Activated B cell treated with CpG ODN at 0.5 μM for 24 hours (primary cell): Measurements from ENCODE around the gene DAB1. TPM values are rescaled to one million over a fixed set of nuclear protein-coding genes. Genes with fewer than 3 reads are reported as not detected.

Source experiments
- ATAC-seq: fragments of 200-7000 bp; cut with Tn5 transposase; one replicate; pipeline ENCODE4 v1.10.0; 2021; ENCODE audit warnings: low read depth, mild to moderate bottlenecking, moderate library complexity
- CTCF ChIA-PET: fragments of 350-600 bp; sonication (Branson Sonifier 250); formaldehyde crosslinking; loops from one replicate; lab custom pipeline; 2021; ENCODE audit warnings: antibody characterized with exemption; lab: Charles Lee
- POLR2A ChIA-PET: fragments of 350-600 bp; sonication (Branson Sonifier 250); formaldehyde crosslinking; loops from one replicate; lab custom pipeline; 2021; ENCODE audit warnings: antibody characterized with exemption; lab: Charles Lee
- DNase-seq: peaks from one replicate; pipeline ENCODE4 v3.0.0; 2022
- H3K27ac Mint-ChIP-seq: one replicate; pipeline ENCODE4 v1.8.0; 2020; ENCODE audit warnings: mixed read lengths
- H3K27me3 Mint-ChIP-seq: one replicate; pipeline ENCODE4 v1.8.0; 2021; ENCODE audit warnings: mixed read lengths
- H3K36me3 Mint-ChIP-seq: one replicate; pipeline ENCODE4 v1.8.0; 2021; ENCODE audit warnings: low read depth, mixed read lengths
- H3K4me1 Mint-ChIP-seq: one replicate; pipeline ENCODE4 v1.8.0; 2021; ENCODE audit warnings: mixed read lengths
- H3K4me3 Mint-ChIP-seq: one replicate; pipeline ENCODE4 v1.8.0; 2020; ENCODE audit warnings: mild to moderate bottlenecking, mixed read lengths
- H3K9me3 Mint-ChIP-seq: one replicate; pipeline ENCODE4 v1.8.0; 2020; ENCODE audit warnings: mixed read lengths
- CTCF ChIP-seq: fragments of 200-600 bp; IDR thresholded peaks from one replicate; pipeline ENCODE4 v1.8.0; 2022; ENCODE audit warnings: antibody characterized with exemption, mild to moderate bottlenecking
- intact Hi-C: fragments of 100-400 bp; cut with micrococcal nuclease; formaldehyde crosslinking; loops from one replicate; pipeline ENCODE4 v1.15.1; 2024
- total RNA-seq: library from RNA; stranded (reverse); gene quantifications from 2 replicates; pipeline ENCODE4 v1.2.3, GENCODE V29; 2022

DAB1 gene
- total RNA-seq, 1 donor from 2014 or later = not detected

GRCh38 chr1:57115030-57115614, 308.7 kb downstream of the DAB1 start:
- Mint-ChIP-seq H3K36me3 (no peaks in the 10 kb centered on the region), H3K27me3 (no peaks in the 10 kb centered on the region), H3K4me1 (no peaks in the 10 kb centered on the region), H3K4me3 (no peak overlapping the region), H3K9me3 (no peaks in the 10 kb centered on the region), H3K27ac (no peak overlapping the region)
- no peak for TF ChIP-seq CTCF
- intact Hi-C loops = no loop called here
- DNase-seq (no peak), ATAC-seq (no peak)
- ChIA-PET CTCF (no interaction called here), POLR2A (no interaction called here)

DNA sequence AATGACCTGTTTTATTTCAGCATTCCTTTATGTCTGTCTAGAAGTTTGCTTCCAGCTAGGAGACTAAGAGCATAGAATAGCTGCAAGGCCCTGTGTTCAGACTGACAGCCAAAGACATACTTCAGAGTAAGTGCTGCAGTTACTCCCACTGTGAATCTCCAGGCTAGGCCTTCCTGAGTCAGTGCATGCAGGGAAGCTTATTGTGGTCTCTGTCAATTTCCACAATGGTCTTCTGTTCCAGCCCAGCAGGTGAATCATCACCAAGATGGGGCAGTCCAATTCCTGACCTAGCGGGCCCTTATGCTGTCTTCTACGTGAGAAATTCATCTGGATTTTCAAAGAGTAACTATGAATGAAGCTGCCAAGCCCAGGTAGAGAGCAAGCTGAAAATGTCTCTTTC, 311.7 kb downstream of the DAB1 start:
- intact Hi-C loops = no loop called here
- H3K4me1 Mint-ChIP-seq = no peaks in the 10 kb centered on the region
- H3K36me3 Mint-ChIP-seq = no peaks in the 10 kb centered on the region
- H3K4me3 Mint-ChIP-seq = no peak overlapping the region
- H3K27ac Mint-ChIP-seq = no peak overlapping the region
- ATAC-seq (no peak), DNase-seq (no peak)
- TF ChIP-seq CTCF = no peak
- H3K27me3 Mint-ChIP-seq = no peaks in the 10 kb centered on the region
- POLR2A ChIA-PET = no interaction called here
- CTCF ChIA-PET = no interaction called here
- no peaks in the 10 kb centered on the region for H3K9me3 Mint-ChIP-seq

GRCh38 chr1:57111175-57111574, 312.7 kb downstream of the DAB1 start:
- CTCF ChIA-PET = no interaction called here
- POLR2A ChIA-PET = no interaction called here
- H3K9me3 Mint-ChIP-seq = no peaks in the 10 kb centered on the region
- TF ChIP-seq CTCF = no peak
- no peak for ATAC-seq
- no peak overlapping the region for H3K27ac Mint-ChIP-seq
- no peak for DNase-seq
- no peaks in the 10 kb centered on the region for H3K36me3 Mint-ChIP-seq
- no peaks in the 10 kb centered on the region for H3K4me1 Mint-ChIP-seq
- no peak overlapping the region for H3K4me3 Mint-ChIP-seq
- intact Hi-C loops = no loop called here
- H3K27me3 Mint-ChIP-seq = no peaks in the 10 kb centered on the region

- POLR2A ChIA-PET = no interaction called here
- Mint-ChIP-seq H3K4me3 (no peak overlapping the region), H3K27ac (no peak overlapping the region), H3K4me1 (no peaks in the 10 kb centered on the region), H3K27me3 (no peaks in the 10 kb centered on the region), H3K36me3 (no peaks in the 10 kb centered on the region), H3K9me3 (no peaks in the 10 kb centered on the region)
- intact Hi-C loops = no loop called here
- DNase-seq = no peak
- CTCF ChIA-PET = no interaction called here
- no peak for TF ChIP-seq CTCF
- no peak for ATAC-seq
These were observed 314.0 kb downstream of the DAB1 start for GRCh38 chr1:57109883-57110282.

DNA sequence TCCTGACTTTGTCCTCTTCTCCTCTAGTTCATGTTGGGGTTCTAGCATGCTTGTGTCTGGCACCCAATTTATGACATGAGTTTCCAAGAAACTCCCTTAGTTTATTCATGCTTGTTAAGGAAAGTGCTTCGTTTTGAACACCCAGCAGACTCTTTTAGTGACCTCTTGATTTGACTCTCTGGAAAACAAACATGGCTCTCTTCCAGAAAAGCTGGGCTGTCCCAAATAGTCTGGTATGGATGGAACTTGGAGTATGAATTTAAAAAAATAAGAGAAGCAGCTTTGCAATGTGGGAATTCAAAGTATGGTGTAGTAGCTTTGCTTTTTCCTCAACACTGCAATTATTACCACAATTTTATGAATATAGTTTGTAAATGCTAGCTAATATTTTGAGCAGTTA, 314.6 kb downstream of the DAB1 start:
- intact Hi-C loops = no loop called here
- no peak for ATAC-seq
- Mint-ChIP-seq H3K36me3 (no peaks in the 10 kb centered on the region), H3K27me3 (no peaks in the 10 kb centered on the region), H3K4me3 (no peak overlapping the region), H3K4me1 (no peaks in the 10 kb centered on the region), H3K9me3 (no peaks in the 10 kb centered on the region), H3K27ac (no peak overlapping the region)
- ChIA-PET POLR2A (no interaction called here), CTCF (no interaction called here)
- DNase-seq = no peak
- TF ChIP-seq CTCF = no peak
